Ureter (tissue), 1 donor: ENCODE results near the gene UBE4A. TPM values are rescaled to one million over a fixed set of nuclear protein-coding genes. Genes with fewer than 3 reads are reported as not detected.

Experiments
- DNase-seq: peaks from one replicate; pipeline ENCODE4 v3.0.0-alpha.2; 2020; ENCODE audit warnings: low spot score
- total RNA-seq: library from RNA; stranded (reverse); gene quantifications from one replicate; pipeline ENCODE4 v1.2.4, GENCODE V29; 2023
- donor health status: DM: yes; HTN: yes; CAD: no.

The UBE4A gene
- 46.5 TPM for total RNA-seq

- DNase-seq = peak; percentile 97
Observed at GRCh38 chr11:118359295-118359958, at the start of gene UBE4A. Gene UBE4A (plus strand): TSS chr11:118359600. CDS start chr11:118365081, 5,481 bp downstream.

GRCh38 chr11:118310271-118310670 is 49.1 kb upstream of the UBE4A start:
- DNase-seq = no peak

- no peak for DNase-seq
Observed at GRCh38 chr11:118310781-118311485, 48.5 kb upstream of the UBE4A start.

- DNase-seq = no peak
Observed at GRCh38 chr11:118311518-118311917, 47.9 kb upstream of the UBE4A start.

GRCh38 chr11:118312328-118312727 is 47.1 kb upstream of the UBE4A start:
- no peak for DNase-seq

- no peak for DNase-seq
Observed at GRCh38 chr11:118313242-118313641, 46.2 kb upstream of the UBE4A start.

GRCh38 chr11:118314988-118315411 is 44.4 kb upstream of the UBE4A start:
- no peak for DNase-seq

- no peak for DNase-seq
Observed at GRCh38 chr11:118318124-118318523, 41.3 kb upstream of the UBE4A start.

GRCh38 chr11:118318581-118319336 is 40.6 kb upstream of the UBE4A start:
- no peak for DNase-seq

- no peak for DNase-seq
Observed at GRCh38 chr11:118319337-118319707, 40.1 kb upstream of the UBE4A start.

- no peak for DNase-seq
Observed at GRCh38 chr11:118320515-118320914, 38.9 kb upstream of the UBE4A start.

- no peak for DNase-seq
Observed at GRCh38 chr11:118321386-118322082, 37.9 kb upstream of the UBE4A start.

- DNase-seq = no peak
Observed at GRCh38 chr11:118322721-118323120, 36.7 kb upstream of the UBE4A start.

GRCh38 chr11:118325283-118325682 is 34.1 kb upstream of the UBE4A start:
- no peak for DNase-seq

GRCh38 chr11:118328745-118329144 is 30.7 kb upstream of the UBE4A start:
- no peak for DNase-seq

GRCh38 chr11:118334745-118335144 is 24.7 kb upstream of the UBE4A start:
- DNase-seq = no peak

- DNase-seq = peak; percentile 65
Observed at GRCh38 chr11:118338637-118339061, 20.8 kb upstream of the UBE4A start.

- DNase-seq = no peak
Observed at GRCh38 chr11:118339281-118339961, 20.0 kb upstream of the UBE4A start.

GRCh38 chr11:118340449-118340848 is 19.0 kb upstream of the UBE4A start:
- no peak for DNase-seq

GRCh38 chr11:118341261-118341660 is 18.1 kb upstream of the UBE4A start:
- no peak for DNase-seq

GRCh38 chr11:118341815-118342489 is 17.4 kb upstream of the UBE4A start:
- no peak for DNase-seq
